ENCODE results near the gene POU6F2.

POU6F2 gene

GRCh38 chr7:39270018-39270417, 292.3 kb downstream of the POU6F2 start (continued):
- TF ChIP-seq SETDB1 (IDR thresholded peaks at IDR 0.05; ENCODE audit: insufficient read length, low read length) = no peak

- H3K27ac ChIP-seq (ENCODE audit: extremely low read depth, low read depth, low read length) = no peak overlapping the region
- ChIA-PET POLR2A (no interaction called here), CTCF (interaction anchor here (1.2 to 1.7 kb wide), 2 partner anchors 13 to 143 kb away, joined by 3 to 4 read pairs; no protein-coding TSS in a partner anchor)
- H3K36me3 ChIP-seq (ENCODE audit: control insufficient read depth in 2 of 2, insufficient read depth in 1 of 2, low read length in 2 of 2) = no peaks in the 10 kb centered on the region
- H3K4me3 ChIP-seq (ENCODE audit: low read depth, low read length) = no peak overlapping the region
- TF ChIP-seq ZNF660 (tag by site-specific recombination; IDR thresholded peaks at IDR 0.05) (0 out of 2 replicates have a peak, but pooled peaks have one; percentile 65), ZNF654 (tag by site-specific recombination; IDR thresholded peaks at IDR 0.05; ENCODE audit: low read depth) (no peak), ZNF121 (tag by site-specific recombination; IDR thresholded peaks at IDR 0.05) (no peak), ZNF37A (tag by site-specific recombination; IDR thresholded peaks at IDR 0.05) (no peak), GLIS1 (tag by site-specific recombination; IDR thresholded peaks at IDR 0.05) (no peak), ZNF239 (tag by site-specific recombination; IDR thresholded peaks at IDR 0.05) (no peak), ZNF175 (tag by site-specific recombination; IDR thresholded peaks at IDR 0.05) (no peak), PRDM6 (tag by site-specific recombination; IDR thresholded peaks at IDR 0.05) (no peak), ZNF600 (tag by site-specific recombination; IDR thresholded peaks at IDR 0.05) (0 out of 2 replicates have a peak, but pooled peaks have one; percentile 25), ZNF785 (tag by site-specific recombination; IDR thresholded peaks at IDR 0.05) (no peak), ZBTB17 (tag by site-specific recombination; IDR thresholded peaks at IDR 0.05) (0 out of 2 replicates have a peak, but pooled peaks have one; percentile 23), MEIS1 (CRISPR knock-in tag; IDR thresholded peaks at IDR 0.05; ENCODE audit: borderline replicate concordance) (no peak), ZNF10 (tag by site-specific recombination; IDR thresholded peaks at IDR 0.05) (no peak), ZNF274 (IDR thresholded peaks at IDR 0.05; ENCODE audit: low read length) (no peak), ZNF274 (tag by site-specific recombination; IDR thresholded peaks at IDR 0.05; ENCODE audit: borderline replicate concordance) (no peak), EGR2 (tag by site-specific recombination; IDR thresholded peaks at IDR 0.05; ENCODE audit: low read depth) (no peak), ZNF624 (tag by site-specific recombination; IDR thresholded peaks at IDR 0.05) (no peak), HOXA7 (CRISPR knock-in tag; IDR thresholded peaks at IDR 0.05; ENCODE audit: borderline replicate concordance) (no peak), ZFP37 (tag by site-specific recombination; IDR thresholded peaks at IDR 0.05) (no peak), ZIC2 (tag by site-specific recombination; IDR thresholded peaks at IDR 0.05) (peak; percentile 68), ZNF148 (tag by site-specific recombination; IDR thresholded peaks at IDR 0.05; ENCODE audit: borderline replicate concordance) (no peak), ZNF791 (tag by site-specific recombination; IDR thresholded peaks at IDR 0.05) (no peak), HOXD13 (CRISPR knock-in tag; IDR thresholded peaks at IDR 0.05; ENCODE audit: borderline replicate concordance) (no peak), ZNF138 (tag by site-specific recombination; IDR thresholded peaks at IDR 0.05; ENCODE audit: borderline replicate concordance) (no peak), ZSCAN5A (tag by site-specific recombination; IDR thresholded peaks at IDR 0.05) (no peak), ZNF585B (tag by site-specific recombination; IDR thresholded peaks at IDR 0.05) (no peak), ZNF433 (tag by site-specific recombination; IDR thresholded peaks at IDR 0.05; ENCODE audit: low read depth) (no peak)
- no peaks in the 10 kb centered on the region for H3K9me3 ChIP-seq (ENCODE audit: control insufficient read depth, insufficient read depth, low read depth, low read length)
- peaks cover 4% of the 10 kb centered on the region for H3K4me1 ChIP-seq (ENCODE audit: control insufficient read depth, insufficient read depth, low read length)
These were observed 293.7 kb downstream of the POU6F2 start for GRCh38 chr7:39271402-39271801.

Data from HEK293 (cell line).